HFFc6 (cell line): ENCODE results near the gene RBFOX1. TPM values are rescaled to one million over a fixed set of nuclear protein-coding genes. Genes with fewer than 3 reads are reported as not detected.

Experiments
- DNase-seq: peaks from one replicate; pipeline ENCODE4 v3.0.0-alpha.2; 2018
- H3K27ac Mint-ChIP-seq: 2 replicates; pipeline ENCODE4 v1.8.0; 2020; ENCODE audit warnings: mild to moderate bottlenecking, mixed read lengths
- H3K27me3 Mint-ChIP-seq: 2 replicates; pipeline ENCODE4 v1.8.0; 2021; ENCODE audit warnings: mild to moderate bottlenecking, moderate library complexity, mixed read lengths; ENCODE audit not compliant: insufficient read depth
- H3K36me3 Mint-ChIP-seq: 2 replicates; pipeline ENCODE4 v1.8.0; 2021; ENCODE audit warnings: low read depth, mixed read lengths
- H3K4me1 Mint-ChIP-seq: 2 replicates; pipeline ENCODE4 v1.8.0; 2020; ENCODE audit warnings: low read depth, mixed read lengths
- H3K4me3 Mint-ChIP-seq: 2 replicates; pipeline ENCODE4 v1.8.0; 2020; ENCODE audit warnings: mild to moderate bottlenecking, moderate library complexity, mixed read lengths
- H3K9me3 Mint-ChIP-seq: 2 replicates; pipeline ENCODE4 v1.8.0; 2020; ENCODE audit warnings: mild to moderate bottlenecking, mixed read lengths
- total RNA-seq, 6 experiments: library from RNA; stranded (reverse); fragmentation: NEBNext Ultra II Directional; extraction: Animal tissue kit (Norgen Biotek cat#: 25700); gene quantifications; 2 replicates in 1 of 6; 3 replicates in 5 of 6; pipeline ENCODE4 v1.2.3, GENCODE V29; 2021
- TF ChIP-seq, protein P1 (sequence below): fragments of 200-600 bp; sonication (generic); IDR thresholded peaks from 2 replicates; pipeline ENCODE4 v1.5.0; 2021; ENCODE audit warnings: antibody characterized with exemption, mild to moderate bottlenecking

Gene RBFOX1
- total RNA-seq, 6 experiments from 2014 or later, result not detected

DNA sequence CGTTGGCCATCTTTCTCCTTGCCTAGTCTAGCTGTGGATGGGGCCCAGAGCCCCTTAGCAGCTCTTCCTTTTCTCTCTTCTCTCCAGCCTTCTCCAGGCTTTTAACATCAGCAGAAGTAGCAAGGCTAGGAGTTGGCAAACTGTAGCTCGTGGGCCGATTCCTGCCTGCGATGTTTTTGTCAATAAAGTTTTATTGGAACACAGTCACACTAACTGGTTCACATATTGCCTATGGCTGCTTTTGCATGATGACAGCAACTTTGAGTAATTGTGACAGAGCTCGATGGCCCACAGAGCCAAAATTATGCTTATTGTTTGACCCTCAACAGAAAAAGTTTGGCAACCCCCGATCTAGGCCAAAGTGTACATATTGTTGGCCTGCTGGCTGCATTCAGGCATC, 199.9 kb downstream of the RBFOX1 start:
- no peak for DNase-seq

DNA sequence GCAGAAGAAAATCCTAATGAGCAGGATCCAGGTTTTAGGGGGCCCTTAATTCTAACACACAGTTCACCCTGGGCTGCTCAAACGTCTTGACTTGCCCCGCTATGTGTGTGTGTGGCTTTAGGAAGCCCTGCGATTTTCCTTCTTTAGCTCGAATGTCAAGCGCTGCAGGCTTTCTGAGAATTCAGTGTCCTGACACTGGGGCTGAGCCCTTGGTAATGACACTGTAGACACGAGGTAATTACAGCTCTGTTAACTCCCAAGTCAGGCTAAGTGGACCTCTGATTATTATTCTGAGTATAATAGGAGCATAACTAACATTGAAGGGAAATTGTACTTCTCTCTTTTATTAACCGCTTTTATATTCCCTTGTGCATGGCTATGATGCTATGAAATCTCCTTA, 202.1 kb downstream of the RBFOX1 start:
- DNase-seq, result no peak
- no peak overlapping the region for H3K4me3 Mint-ChIP-seq
- H3K27me3 Mint-ChIP-seq, result peaks cover 2% of the 10 kb centered on the region; the same call in 1 of the 2 replicates
- 0 out of 2 replicates have a peak, but pooled peaks cover 5% of the 10 kb centered on the region for H3K36me3 Mint-ChIP-seq
- TF ChIP-seq, protein P1, sequence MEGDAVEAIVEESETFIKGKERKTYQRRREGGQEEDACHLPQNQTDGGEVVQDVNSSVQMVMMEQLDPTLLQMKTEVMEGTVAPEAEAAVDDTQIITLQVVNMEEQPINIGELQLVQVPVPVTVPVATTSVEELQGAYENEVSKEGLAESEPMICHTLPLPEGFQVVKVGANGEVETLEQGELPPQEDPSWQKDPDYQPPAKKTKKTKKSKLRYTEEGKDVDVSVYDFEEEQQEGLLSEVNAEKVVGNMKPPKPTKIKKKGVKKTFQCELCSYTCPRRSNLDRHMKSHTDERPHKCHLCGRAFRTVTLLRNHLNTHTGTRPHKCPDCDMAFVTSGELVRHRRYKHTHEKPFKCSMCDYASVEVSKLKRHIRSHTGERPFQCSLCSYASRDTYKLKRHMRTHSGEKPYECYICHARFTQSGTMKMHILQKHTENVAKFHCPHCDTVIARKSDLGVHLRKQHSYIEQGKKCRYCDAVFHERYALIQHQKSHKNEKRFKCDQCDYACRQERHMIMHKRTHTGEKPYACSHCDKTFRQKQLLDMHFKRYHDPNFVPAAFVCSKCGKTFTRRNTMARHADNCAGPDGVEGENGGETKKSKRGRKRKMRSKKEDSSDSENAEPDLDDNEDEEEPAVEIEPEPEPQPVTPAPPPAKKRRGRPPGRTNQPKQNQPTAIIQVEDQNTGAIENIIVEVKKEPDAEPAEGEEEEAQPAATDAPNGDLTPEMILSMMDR, result no peak
- no peaks in the 10 kb centered on the region for H3K4me1 Mint-ChIP-seq
- H3K27ac Mint-ChIP-seq, result no peak overlapping the region
- H3K9me3 Mint-ChIP-seq, result peaks cover 73% of the 10 kb centered on the region

More for the DNA sequence above, 199.9 kb downstream of the RBFOX1 start:
- H3K27ac Mint-ChIP-seq, result no peak overlapping the region
- peaks cover 65% of the 10 kb centered on the region for H3K9me3 Mint-ChIP-seq
- TF ChIP-seq, protein P1, result no peak
- H3K4me1 Mint-ChIP-seq, result no peaks in the 10 kb centered on the region
- H3K4me3 Mint-ChIP-seq, result no peak overlapping the region
- H3K27me3 Mint-ChIP-seq, result peaks cover 2% of the 10 kb centered on the region; the same call in 1 of the 2 replicates
- H3K36me3 Mint-ChIP-seq, result no peaks in the 10 kb centered on the region

DNA sequence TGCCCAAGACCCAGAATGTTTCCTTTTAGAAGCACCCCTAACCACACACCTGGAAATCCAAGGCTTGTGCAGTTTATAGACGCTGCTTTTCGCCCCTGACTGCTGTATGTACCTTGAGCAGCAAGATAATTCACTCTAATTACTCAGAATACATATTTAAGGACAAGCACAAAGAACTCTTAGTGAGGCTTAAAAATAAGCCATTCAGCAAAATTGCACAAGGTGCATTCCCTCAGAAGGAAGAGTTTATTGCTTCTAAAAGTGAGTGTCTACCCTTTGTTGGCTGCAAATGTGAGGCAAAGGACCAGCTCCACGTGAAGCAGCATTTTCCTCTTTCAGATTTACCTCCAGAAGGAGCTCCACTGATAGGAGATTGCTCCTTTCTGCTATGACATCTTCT, 208.4 kb downstream of the RBFOX1 start:
- Mint-ChIP-seq H3K4me3 (no peak overlapping the region), H3K9me3 (peaks cover 67% of the 10 kb centered on the region), H3K27ac (no peak overlapping the region)

DNA sequence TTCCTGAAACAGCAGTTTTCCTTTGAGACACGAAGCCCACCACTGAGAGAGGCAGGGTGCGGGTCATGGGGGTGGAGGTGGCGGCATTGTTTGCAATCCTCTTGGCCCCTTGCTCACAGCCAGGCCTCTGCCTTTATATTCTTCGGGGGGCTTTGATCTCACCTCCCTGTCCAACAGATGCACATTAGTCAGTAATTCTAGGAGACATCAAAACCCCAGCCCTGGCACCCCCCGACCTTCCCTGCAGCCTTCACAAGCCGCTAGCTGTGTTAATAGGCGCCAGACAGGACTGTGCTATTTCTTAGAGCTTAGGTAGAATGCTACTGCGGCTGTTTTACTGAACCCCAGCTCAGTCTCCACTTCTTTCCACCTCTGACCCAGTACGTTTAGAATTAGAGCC, 212.6 kb downstream of the RBFOX1 start:
- no peak overlapping the region for H3K27ac Mint-ChIP-seq
- no peak overlapping the region for H3K4me3 Mint-ChIP-seq
- H3K9me3 Mint-ChIP-seq, result peaks cover 55% of the 10 kb centered on the region
- no peak for DNase-seq
- TF ChIP-seq, protein P1, result no peak
- no peaks in the 10 kb centered on the region for H3K4me1 Mint-ChIP-seq
- H3K36me3 Mint-ChIP-seq, result 0 out of 2 replicates have a peak, but pooled peaks cover 6% of the 10 kb centered on the region
- peaks cover 2% of the 10 kb centered on the region for H3K27me3 Mint-ChIP-seq

More for the DNA sequence above, 208.4 kb downstream of the RBFOX1 start:
- no peaks in the 10 kb centered on the region for H3K4me1 Mint-ChIP-seq
- H3K27me3 Mint-ChIP-seq, result peaks cover 4% of the 10 kb centered on the region; the same call in 1 of the 2 replicates
- TF ChIP-seq, protein P1, result no peak
- no peak for DNase-seq
- 0 out of 2 replicates have a peak, but pooled peaks cover 11% of the 10 kb centered on the region for H3K36me3 Mint-ChIP-seq

DNA sequence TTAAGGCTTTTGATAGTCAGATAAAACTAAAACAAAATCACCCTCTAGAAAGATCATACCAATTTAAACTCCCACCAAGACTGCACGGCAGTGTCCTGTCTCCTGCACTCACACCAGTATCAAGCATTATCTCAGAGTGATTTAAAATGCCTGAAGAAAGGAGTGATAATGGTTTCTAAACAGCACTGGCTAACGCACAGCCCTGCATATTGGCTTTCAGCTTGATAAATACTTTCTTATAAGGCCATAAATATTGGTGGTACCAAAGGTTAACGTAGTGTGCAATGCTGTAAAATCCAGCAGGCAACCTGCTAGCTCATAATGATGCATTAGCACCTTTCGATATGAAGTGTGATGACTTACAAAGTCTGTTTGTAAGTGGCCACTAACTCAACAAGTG, 214.3 kb downstream of the RBFOX1 start:
- TF ChIP-seq, protein P1, result no peak
- Mint-ChIP-seq H3K27ac (no peak overlapping the region), H3K36me3 (0 out of 2 replicates have a peak, but pooled peaks cover 6% of the 10 kb centered on the region), H3K4me1 (no peaks in the 10 kb centered on the region), H3K9me3 (peaks cover 46% of the 10 kb centered on the region), H3K4me3 (no peak overlapping the region), H3K27me3 (peaks cover 2% of the 10 kb centered on the region)
- DNase-seq, result no peak
